Esophagus squamous epithelium (tissue), 4 donors: ENCODE data around the gene SPRYD3.

Experiments
- CTCF ChIP-seq, 6 experiments: fragments of 450-650 bp in 4 of 6; fragments of 200-600 bp in 2 of 6; sonication (generic) in 2 of 6; IDR thresholded peaks; one replicate each; pipeline ENCODE4 v1.5.1; 2016 to 2019; ENCODE audit warnings: antibody characterized with exemption in 6 of 6, mild to moderate bottlenecking in 4 of 6, moderate library complexity in 4 of 6
- POLR2A ChIP-seq, 4 donors: fragments of 450-650 bp; IDR thresholded peaks; one replicate each; pipeline ENCODE4 v1.6.1; 2017; ENCODE audit warnings: antibody characterized with exemption in 4 of 4, mild to moderate bottlenecking in 4 of 4, moderate library complexity in 3 of 4

- TF ChIP-seq CTCF (IDR thresholded peaks at IDR 0.05) = peak in 1 of 6 experiments; percentile 7
- TF ChIP-seq POLR2A (IDR thresholded peaks at IDR 0.05) = no peak
Measured at GRCh38 chr12:53048033-53048779, 31.0 kb downstream of the SPRYD3 start.
